Thyroid gland (tissue), 4 donors: ENCODE results near the gene IFI44. TPM values are rescaled to one million over a fixed set of nuclear protein-coding genes. Genes with fewer than 3 reads are reported as not detected.

Source experiments
- DNase-seq, 2 donors: peaks; one replicate each; pipeline ENCODE4 v3.0.0-alpha.2; 2019
- H3K27ac ChIP-seq, 3 donors: fragments of 200-600 bp; sonication (generic); 1 replicate in 2 of 3; 2 replicates in 1 of 3; pipeline ENCODE4 v1.5.1; 2016 to 2019; ENCODE audit warnings: mild to moderate bottlenecking in 1 of 3, moderate library complexity in 1 of 3
- H3K27me3 ChIP-seq: fragments of 200-600 bp; sonication (generic); one replicate; pipeline ENCODE4 v1.5.1; 2019
- H3K36me3 ChIP-seq, 2 donors: fragments of 200-600 bp; sonication (generic); one replicate each; pipeline ENCODE4 v1.5.1; 2016 to 2019
- H3K4me1 ChIP-seq, 2 donors: fragments of 200-600 bp; sonication (generic); one replicate each; pipeline ENCODE4 v1.5.1; 2017 to 2019
- H3K4me3 ChIP-seq, 3 donors: fragments of 200-600 bp; sonication (generic); replicated peaks in 1 of 3; 1 replicate in 2 of 3; 2 replicates in 1 of 3; pipeline ENCODE4 v1.5.1; 2016; ENCODE audit warnings: mild to moderate bottlenecking in 1 of 3
- H3K9me3 ChIP-seq: fragments of 200-600 bp; sonication (generic); one replicate; pipeline ENCODE4 v1.5.1; 2017
- POLR2A ChIP-seq, 2 donors: fragments of 450-650 bp; IDR thresholded peaks; one replicate each; pipeline ENCODE4 v1.6.1; 2017; ENCODE audit warnings: antibody characterized with exemption in 2 of 2, mild to moderate bottlenecking in 2 of 2, moderate library complexity in 1 of 2
- WGBS, 2 donors: methylation state at CpG; one replicate each; pipeline ENCODE4 v1.1.5; 2017; 5-methylcytosine and 5-hydroxymethylcytosine counted together
- intact Hi-C: fragments of 100-400 bp; cut with DNase I; formaldehyde crosslinking; loops from one replicate; pipeline ENCODE4 v1.15.1; 2023
- total RNA-seq, 4 donors: library from RNA; depleted of rRNA; stranded (reverse); fragments of >200 nt; gene quantifications; one replicate each; pipeline ENCODE4 v1.2.3, GENCODE V29; 2016
- TF ChIP-seq, protein P1 (sequence below), 6 experiments: fragments of 200-600 bp in 3 of 6; fragments of 450-650 bp in 3 of 6; sonication (generic) in 3 of 6; IDR thresholded peaks; one replicate each; pipeline ENCODE4 v1.5.1; 2016 to 2019; ENCODE audit warnings: antibody characterized with exemption in 6 of 6, mild to moderate bottlenecking in 2 of 6, inconsistent platforms in 1 of 6, moderate library complexity in 1 of 6

IFI44 gene
- total RNA-seq, 4 donors from 2014 or later, result 23.5 to 58.7 (median 34.8) TPM

DNA sequence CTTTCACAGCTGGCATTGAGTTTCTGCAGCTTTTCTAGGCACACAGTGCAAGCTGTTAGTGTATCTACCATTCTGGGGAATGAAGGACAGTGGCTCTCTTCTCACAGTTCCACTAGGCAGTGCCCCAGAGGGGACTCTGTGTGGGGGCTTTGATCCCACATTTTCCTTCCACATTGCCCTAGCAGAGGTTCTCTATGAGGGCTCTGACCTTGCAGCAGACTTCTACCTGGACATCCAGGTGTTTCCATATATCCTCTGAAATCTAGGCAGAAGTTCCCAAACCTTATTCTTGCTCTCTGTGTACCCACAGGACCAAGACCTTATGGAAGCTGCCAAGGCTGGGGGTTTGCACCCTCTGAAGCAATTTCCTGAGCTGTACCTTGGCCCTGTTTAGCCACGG, 2.4 kb upstream of the IFI44 start:
- peaks cover 6 to 11% of the 10 kb centered on the region in 2 donors for H3K4me1 ChIP-seq
- no peak for TF ChIP-seq POLR2A (IDR thresholded peaks at IDR 0.05)
- intact Hi-C loops, result no loop called here
- no peaks in the 10 kb centered on the region for H3K27me3 ChIP-seq
- no peak overlapping the region for H3K4me3 ChIP-seq
- WGBS, 2 donors, result 87 to 92% methylated on average over 1 of the region's 1 CpG
- DNase-seq, result no peak
- no peak overlapping the region for H3K27ac ChIP-seq
- H3K9me3 ChIP-seq, result no peaks in the 10 kb centered on the region
- no peaks in the 10 kb centered on the region for H3K36me3 ChIP-seq

- no peak for TF ChIP-seq POLR2A (IDR thresholded peaks at IDR 0.05)
- TF ChIP-seq, protein P1, sequence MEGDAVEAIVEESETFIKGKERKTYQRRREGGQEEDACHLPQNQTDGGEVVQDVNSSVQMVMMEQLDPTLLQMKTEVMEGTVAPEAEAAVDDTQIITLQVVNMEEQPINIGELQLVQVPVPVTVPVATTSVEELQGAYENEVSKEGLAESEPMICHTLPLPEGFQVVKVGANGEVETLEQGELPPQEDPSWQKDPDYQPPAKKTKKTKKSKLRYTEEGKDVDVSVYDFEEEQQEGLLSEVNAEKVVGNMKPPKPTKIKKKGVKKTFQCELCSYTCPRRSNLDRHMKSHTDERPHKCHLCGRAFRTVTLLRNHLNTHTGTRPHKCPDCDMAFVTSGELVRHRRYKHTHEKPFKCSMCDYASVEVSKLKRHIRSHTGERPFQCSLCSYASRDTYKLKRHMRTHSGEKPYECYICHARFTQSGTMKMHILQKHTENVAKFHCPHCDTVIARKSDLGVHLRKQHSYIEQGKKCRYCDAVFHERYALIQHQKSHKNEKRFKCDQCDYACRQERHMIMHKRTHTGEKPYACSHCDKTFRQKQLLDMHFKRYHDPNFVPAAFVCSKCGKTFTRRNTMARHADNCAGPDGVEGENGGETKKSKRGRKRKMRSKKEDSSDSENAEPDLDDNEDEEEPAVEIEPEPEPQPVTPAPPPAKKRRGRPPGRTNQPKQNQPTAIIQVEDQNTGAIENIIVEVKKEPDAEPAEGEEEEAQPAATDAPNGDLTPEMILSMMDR (IDR thresholded peaks at IDR 0.05), result no peak
- 76% methylated on average over 6 of the region's 6 CpGs for WGBS, 2 donors
- H3K4me1 ChIP-seq, result peaks cover 6 to 11% of the 10 kb centered on the region in 2 donors
- H3K27ac ChIP-seq, result peak overlapping the region; percentile 0 to 60 (median 55)
- H3K4me3 ChIP-seq, result peak overlapping the region in 2 of 3 donors; percentile 2 to 17
- intact Hi-C loops, result no loop called here
- no peaks in the 10 kb centered on the region for H3K36me3 ChIP-seq
- H3K9me3 ChIP-seq, result no peaks in the 10 kb centered on the region
- no peaks in the 10 kb centered on the region for H3K27me3 ChIP-seq
- no peak for DNase-seq
Measured at GRCh38 chr1:78650114-78650660, 556 bp downstream of the IFI44 start.

DNA sequence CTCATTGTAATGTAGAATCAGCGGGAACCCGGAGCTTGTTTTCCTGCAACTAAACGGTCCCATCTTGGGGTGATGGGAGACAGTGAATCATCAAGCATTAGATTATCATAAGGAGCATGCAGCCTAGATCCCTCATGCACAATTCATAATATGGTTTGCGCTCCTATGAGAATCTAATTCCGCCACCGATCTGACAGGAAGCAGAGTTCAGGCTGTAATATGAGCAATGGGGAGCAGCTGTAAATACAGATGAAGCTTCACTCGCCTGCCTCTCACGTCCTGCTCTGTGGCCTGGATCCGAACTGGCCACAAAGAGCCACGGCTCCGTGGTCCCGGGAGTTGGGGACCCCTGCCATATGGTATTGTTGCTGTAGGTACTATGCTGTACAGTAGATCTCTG, 1.6 kb downstream of the IFI44 start:
- 80 to 84% methylated on average over 12 of the region's 12 CpGs for WGBS, 2 donors
- intact Hi-C loops, result no loop called here
- TF ChIP-seq POLR2A (IDR thresholded peaks at IDR 0.05), result no peak
- TF ChIP-seq, protein P1 (IDR thresholded peaks at IDR 0.05), result no peak
- Histone ChIP-seq H3K27ac (peak overlapping the region in 1 of 3 donors; percentile 60), H3K9me3 (no peaks in the 10 kb centered on the region), H3K27me3 (no peaks in the 10 kb centered on the region), H3K4me3 (peak overlapping the region in 1 of 3 donors; percentile 12), H3K36me3 (no peaks in the 10 kb centered on the region), H3K4me1 (peaks cover 6 to 11% of the 10 kb centered on the region in 2 donors)
- DNase-seq, result no peak

DNA sequence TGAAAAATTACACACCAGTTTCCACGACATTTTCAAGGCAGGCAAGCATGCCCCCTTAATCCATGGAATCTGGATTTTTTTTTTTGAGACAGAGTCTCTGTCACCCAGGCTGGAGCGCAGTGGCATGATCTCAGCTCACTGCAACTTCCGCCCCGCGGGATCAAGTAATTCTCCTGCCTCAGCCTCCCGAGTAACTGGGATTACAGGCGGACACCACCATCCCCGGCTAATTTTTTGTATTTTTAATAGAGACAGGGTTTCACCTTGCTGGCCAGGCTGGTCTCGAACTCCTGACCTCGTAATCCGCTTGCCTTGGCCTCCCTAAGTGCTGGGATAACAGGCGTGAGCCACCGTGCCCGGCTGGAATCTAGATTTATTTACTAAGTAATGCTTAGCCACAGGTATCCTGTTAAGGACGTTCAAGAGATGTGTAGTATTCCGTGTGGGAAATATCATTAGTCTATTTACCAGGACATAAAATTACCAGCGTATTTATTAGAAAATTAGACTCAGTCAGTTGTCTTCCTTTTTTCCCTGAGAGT, 2.5 kb downstream of the IFI44 start:
- TF ChIP-seq POLR2A (IDR thresholded peaks at IDR 0.05), result no peak
- TF ChIP-seq, protein P1 (IDR thresholded peaks at IDR 0.05), result no peak
- H3K36me3 ChIP-seq, result no peaks in the 10 kb centered on the region
- no peak overlapping the region for H3K4me3 ChIP-seq
- peaks cover 6 to 11% of the 10 kb centered on the region in 2 donors for H3K4me1 ChIP-seq
- no peak for DNase-seq
- H3K27me3 ChIP-seq, result no peaks in the 10 kb centered on the region
- peak overlapping the region in 1 of 3 donors; percentile 24 for H3K27ac ChIP-seq
- H3K9me3 ChIP-seq, result no peaks in the 10 kb centered on the region
- WGBS, 2 donors, result 89 to 92% methylated on average over 17 of the region's 17 CpGs
- intact Hi-C loops, result no loop called here

DNA sequence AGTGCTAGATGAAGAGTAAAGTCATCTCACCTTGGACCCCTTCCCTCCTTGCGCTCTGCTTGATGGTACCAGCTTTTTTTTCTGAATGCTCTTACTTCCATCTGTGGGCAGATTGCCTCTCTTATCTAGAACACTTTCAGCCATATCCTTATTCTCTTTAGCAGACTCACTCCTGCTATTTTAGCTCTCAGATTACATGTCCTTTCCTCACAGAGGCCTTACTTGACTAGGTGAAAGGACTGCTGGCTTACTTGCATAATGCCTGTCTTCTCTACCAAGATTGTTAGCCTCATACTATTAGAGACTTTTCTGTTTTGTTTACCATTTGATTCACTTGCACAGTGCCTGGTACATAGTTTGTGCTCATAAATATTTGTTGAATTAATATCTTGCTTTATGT, 9.3 kb downstream of the IFI44 start:
- Histone ChIP-seq H3K4me1 (no peaks in the 10 kb centered on the region), H3K27ac (no peak overlapping the region), H3K9me3 (no peaks in the 10 kb centered on the region), H3K27me3 (no peaks in the 10 kb centered on the region), H3K36me3 (peaks cover 12 to 22% of the 10 kb centered on the region in 2 donors), H3K4me3 (no peak overlapping the region)
- 95% methylated on average over 1 of the region's 1 CpG for WGBS, 2 donors
- no peak for DNase-seq
- TF ChIP-seq, protein P1 (IDR thresholded peaks at IDR 0.05), result no peak
- TF ChIP-seq POLR2A (IDR thresholded peaks at IDR 0.05), result no peak
- intact Hi-C loops, result no loop called here
